WTC11 (cell line): ENCODE data around the gene KCNK18. TPM values are rescaled to one million over a fixed set of nuclear protein-coding genes. Genes with fewer than 3 reads are reported as not detected.

Experiments
- ATAC-seq: fragments of 200-7000 bp; cut with Tn5 transposase; 2 replicates; pipeline ENCODE4 v1.10.0; 2021; ENCODE audit warnings: mild to moderate bottlenecking, moderate library complexity
- CTCF ChIA-PET: fragments of 300-600 bp; sonication (Branson Sonifier 250); formaldehyde crosslinking; loops from one replicate; lab custom pipeline; 2021; ENCODE audit warnings: antibody characterized with exemption; lab: Charles Lee
- POLR2A ChIA-PET: fragments of 350-600 bp; sonication (Branson Sonifier 250); formaldehyde crosslinking; loops from one replicate; lab custom pipeline; 2021; ENCODE audit warnings: antibody characterized with exemption; lab: Charles Lee
- DNase-seq: peaks from one replicate; pipeline ENCODE4 v3.0.0; 2021; ENCODE audit warnings: low spot score
- H3K27ac Mint-ChIP-seq: 2 replicates; pipeline ENCODE4 v1.8.0; 2021; ENCODE audit warnings: mixed read lengths
- H3K27me3 Mint-ChIP-seq: 2 replicates; pipeline ENCODE4 v1.8.0; 2021; ENCODE audit warnings: low read depth, mild to moderate bottlenecking, moderate library complexity, mixed read lengths
- H3K36me3 Mint-ChIP-seq: 2 replicates; pipeline ENCODE4 v1.8.0; 2021; ENCODE audit warnings: mixed read lengths
- H3K4me1 Mint-ChIP-seq: 2 replicates; pipeline ENCODE4 v1.8.0; 2022; ENCODE audit warnings: mixed read lengths
- H3K4me3 Mint-ChIP-seq: 2 replicates; pipeline ENCODE4 v1.8.0; 2021; ENCODE audit warnings: mild to moderate bottlenecking, moderate library complexity, mixed read lengths
- H3K9me3 Mint-ChIP-seq: 2 replicates; pipeline ENCODE4 v1.8.0; 2021; ENCODE audit warnings: mixed read lengths
- AFF4 ChIP-seq: sonication (generic); formaldehyde crosslinking; IDR thresholded peaks from 2 replicates; pipeline ENCODE4 v1.8.1; 2023; ENCODE audit warnings: mild to moderate bottlenecking, missing genetic modification reagents, borderline replicate concordance
- ATF1 ChIP-seq: sonication (generic); formaldehyde crosslinking; IDR thresholded peaks from 2 replicates; pipeline ENCODE4 v1.8.1; 2023; ENCODE audit warnings: mild to moderate bottlenecking, moderate library complexity, missing genetic modification reagents
- ATF3 ChIP-seq: sonication (generic); formaldehyde crosslinking; conservative IDR thresholded peaks from 2 replicates; pipeline ENCODE4 v1.8.1; 2022; ENCODE audit warnings: mild to moderate bottlenecking, missing genetic modification reagents
- ELF4 ChIP-seq: sonication (generic); formaldehyde crosslinking; IDR thresholded peaks from 2 replicates; pipeline ENCODE4 v1.8.1; 2022; ENCODE audit warnings: low read depth, mild to moderate bottlenecking, moderate library complexity, missing genetic modification reagents
- FOXP1 ChIP-seq: sonication (generic); formaldehyde crosslinking; IDR thresholded peaks from 2 replicates; pipeline ENCODE4 v1.8.0; 2022; ENCODE audit warnings: missing genetic modification reagents, mild to moderate bottlenecking, moderate library complexity, borderline replicate concordance
- IRF1 ChIP-seq: sonication (generic); formaldehyde crosslinking; IDR thresholded peaks from 2 replicates; pipeline ENCODE4 v1.8.0; 2023; ENCODE audit warnings: missing genetic modification reagents
- KAT7 ChIP-seq: sonication (generic); formaldehyde crosslinking; IDR thresholded peaks from 2 replicates; pipeline ENCODE4 v1.8.1; 2023; ENCODE audit warnings: missing genetic modification reagents, mild to moderate bottlenecking, borderline replicate concordance
- MAX ChIP-seq: sonication (generic); formaldehyde crosslinking; IDR thresholded peaks from 2 replicates; pipeline ENCODE4 v1.8.0; 2022; ENCODE audit warnings: mild to moderate bottlenecking, missing genetic modification reagents
- OVOL2 ChIP-seq: fragments of 250-450 bp; sonication (Bioruptor Pico); IDR thresholded peaks from 2 replicates; pipeline ENCODE4 v1.9.0; 2021; ENCODE audit warnings: mild to moderate bottlenecking, borderline replicate concordance
- RELA ChIP-seq: sonication (generic); formaldehyde crosslinking; IDR thresholded peaks from 2 replicates; pipeline ENCODE4 v1.8.1; 2022; ENCODE audit warnings: missing genetic modification reagents, mild to moderate bottlenecking, borderline replicate concordance
- SMAD3 ChIP-seq: sonication (generic); formaldehyde crosslinking; IDR thresholded peaks from 2 replicates; pipeline ENCODE4 v1.8.0; 2022; ENCODE audit warnings: missing genetic modification reagents, mild to moderate bottlenecking, borderline replicate concordance
- SP1 ChIP-seq: sonication (generic); formaldehyde crosslinking; conservative IDR thresholded peaks from 2 replicates; pipeline ENCODE4 v1.8.1; 2022; ENCODE audit warnings: missing genetic modification reagents
- TCF7 ChIP-seq: sonication (generic); formaldehyde crosslinking; IDR thresholded peaks from 2 replicates; pipeline ENCODE4 v1.8.0; 2022; ENCODE audit warnings: mild to moderate bottlenecking, low read depth, missing genetic modification reagents, moderate library complexity
- ZMAT4 ChIP-seq: fragments of 250-450 bp; sonication (Bioruptor Pico); IDR thresholded peaks from 2 replicates; pipeline ENCODE4 v1.9.0; 2021; ENCODE audit warnings: mild to moderate bottlenecking
- ZNF263 ChIP-seq: sonication (generic); formaldehyde crosslinking; IDR thresholded peaks from 2 replicates; pipeline ENCODE4 v1.8.1; 2022; ENCODE audit warnings: low read depth, mild to moderate bottlenecking, moderate library complexity, missing genetic modification reagents
- ZNF425 ChIP-seq: fragments of 250-450 bp; sonication (Bioruptor Pico); conservative IDR thresholded peaks from 2 replicates; pipeline ENCODE4 v1.9.0; 2021; ENCODE audit warnings: mild to moderate bottlenecking
- ZNF671 ChIP-seq: fragments of 250-450 bp; sonication (Bioruptor Pico); IDR thresholded peaks from 2 replicates; pipeline ENCODE4 v1.8.0; 2021; ENCODE audit warnings: mild to moderate bottlenecking
- total RNA-seq: library from RNA; stranded (reverse); gene quantifications from 3 replicates; pipeline ENCODE4 v1.2.3, GENCODE V29; 2021
- TF ChIP-seq, protein P1 (sequence below): sonication (generic); formaldehyde crosslinking; IDR thresholded peaks from 2 replicates; pipeline ENCODE4 v1.8.1; 2022; ENCODE audit warnings: low read depth, mild to moderate bottlenecking, moderate library complexity, missing genetic modification reagents, borderline replicate concordance
- TF ChIP-seq, protein P2 (sequence below): fragments of 250-450 bp; sonication (Bioruptor Pico); IDR thresholded peaks from 2 replicates; pipeline ENCODE4 v1.9.0; 2021; ENCODE audit warnings: moderate library complexity, mild to moderate bottlenecking, inconsistent platforms, borderline replicate concordance

Gene KCNK18
- total RNA-seq, 1 experiment from 2014 or later, result not detected

GRCh38 chr10:117178190-117178589 is 19.1 kb upstream of the KCNK18 start (continued):
- TF ChIP-seq SMAD3 (CRISPR knock-in tag), result no peak
- no peak for TF ChIP-seq FOXP1
- TF ChIP-seq ATF1 (CRISPR knock-in tag), result no peak
- TF ChIP-seq AFF4 (CRISPR knock-in tag), result no peak
- no peak for TF ChIP-seq KAT7
- no peak for TF ChIP-seq MAX
- no peak for TF ChIP-seq ZNF425 (CRISPR knock-in tag)
- TF ChIP-seq, protein P1, sequence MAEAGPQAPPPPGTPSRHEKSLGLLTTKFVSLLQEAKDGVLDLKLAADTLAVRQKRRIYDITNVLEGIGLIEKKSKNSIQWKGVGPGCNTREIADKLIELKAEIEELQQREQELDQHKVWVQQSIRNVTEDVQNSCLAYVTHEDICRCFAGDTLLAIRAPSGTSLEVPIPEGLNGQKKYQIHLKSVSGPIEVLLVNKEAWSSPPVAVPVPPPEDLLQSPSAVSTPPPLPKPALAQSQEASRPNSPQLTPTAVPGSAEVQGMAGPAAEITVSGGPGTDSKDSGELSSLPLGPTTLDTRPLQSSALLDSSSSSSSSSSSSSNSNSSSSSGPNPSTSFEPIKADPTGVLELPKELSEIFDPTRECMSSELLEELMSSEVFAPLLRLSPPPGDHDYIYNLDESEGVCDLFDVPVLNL (CRISPR knock-in tag), result no peak

DNA sequence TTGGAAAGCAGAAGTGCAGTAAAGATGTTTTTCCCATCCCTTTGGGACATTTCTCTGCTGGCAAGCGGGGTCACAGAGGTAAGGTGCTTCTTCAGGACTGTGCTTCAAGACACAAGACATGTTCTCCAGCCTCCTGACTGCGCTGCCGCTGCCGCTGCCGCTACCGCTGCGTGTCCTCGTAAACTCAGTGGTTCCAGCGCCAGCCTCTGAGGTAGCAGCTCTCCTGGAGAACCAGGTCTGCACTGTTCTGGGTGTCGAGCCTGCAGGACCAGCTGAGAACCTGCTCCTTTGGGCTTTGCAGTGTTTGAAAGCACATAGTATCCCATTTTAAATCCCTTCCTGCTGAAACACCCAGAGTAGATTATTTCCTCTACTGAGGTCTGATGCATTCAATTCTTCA is 13.0 kb upstream of the KCNK18 start:
- CTCF ChIA-PET, result no interaction called here
- H3K9me3 Mint-ChIP-seq, result peaks cover 18% of the 10 kb centered on the region
- POLR2A ChIA-PET, result no interaction called here
- H3K36me3 Mint-ChIP-seq, result peaks cover 4% of the 10 kb centered on the region
- no peak for DNase-seq
- no peak overlapping the region for H3K4me3 Mint-ChIP-seq
- H3K4me1 Mint-ChIP-seq, result peaks cover 5% of the 10 kb centered on the region
- H3K27me3 Mint-ChIP-seq, result peaks cover 41% of the 10 kb centered on the region
- H3K27ac Mint-ChIP-seq, result no peak overlapping the region
- no peak for ATAC-seq
- TF ChIP-seq KAT7, result no peak
- no peak for TF ChIP-seq ATF3 (CRISPR knock-in tag)
- no peak for TF ChIP-seq TCF7 (CRISPR knock-in tag)
- TF ChIP-seq ZNF671 (CRISPR knock-in tag), result no peak
- no peak for TF ChIP-seq MAX
- TF ChIP-seq IRF1, result no peak
- no peak for TF ChIP-seq OVOL2 (CRISPR knock-in tag)
- no peak for TF ChIP-seq ATF1 (CRISPR knock-in tag)
- TF ChIP-seq ZNF263, result no peak
- TF ChIP-seq SP1 (CRISPR knock-in tag), result no peak
- TF ChIP-seq RELA (CRISPR knock-in tag), result no peak
- TF ChIP-seq, protein P2, sequence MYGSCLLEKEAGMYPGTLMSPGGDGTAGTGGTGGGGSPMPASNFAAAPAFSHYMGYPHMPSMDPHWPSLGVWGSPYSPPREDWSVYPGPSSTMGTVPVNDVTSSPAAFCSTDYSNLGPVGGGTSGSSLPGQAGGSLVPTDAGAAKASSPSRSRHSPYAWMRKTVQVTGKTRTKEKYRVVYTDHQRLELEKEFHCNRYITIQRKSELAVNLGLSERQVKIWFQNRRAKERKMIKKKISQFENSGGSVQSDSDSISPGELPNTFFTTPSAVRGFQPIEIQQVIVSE (CRISPR knock-in tag), result no peak
- no peak for TF ChIP-seq ZMAT4 (CRISPR knock-in tag)
- TF ChIP-seq, protein P1 (CRISPR knock-in tag), result no peak
- TF ChIP-seq ELF4, result no peak
- TF ChIP-seq AFF4 (CRISPR knock-in tag), result no peak
